PC-9 (cell line): ENCODE measurements around the gene NBEAL2. TPM values are rescaled to one million over a fixed set of nuclear protein-coding genes. Genes with fewer than 3 reads are reported as not detected.

ENCODE experiments used
- BruUV-seq: library from RNA; stranded (reverse); fragments of 400-500 nt; replicated peaks from 2 replicates; lab custom pipeline; 2021; lab: Mats Ljungman, UMichigan
- CTCF ChIA-PET: fragments of 300-600 bp; sonication (Branson Sonifier 250); formaldehyde crosslinking; loops from one replicate; lab custom pipeline; 2022; ENCODE audit warnings: antibody characterized with exemption; lab: Charles Lee
- POLR2A ChIA-PET: fragments of 300-600 bp; sonication (Branson Sonifier 250); formaldehyde crosslinking; loops from one replicate; lab custom pipeline; 2022; ENCODE audit warnings: antibody characterized with exemption; ENCODE audit not compliant: unreplicated experiment; lab: Charles Lee
- DNase-seq, 2 experiments: peaks; one replicate each; pipeline versions ENCODE4 v3.0.0 to v3.0.0-alpha.2; 2015 to 2022; ENCODE audit warnings: mixed read lengths in 1 of 2
- H2AFZ ChIP-seq: fragments of 200-600 bp; sonication (generic); 2 replicates; pipeline ENCODE4 v1.8.1; 2017; ENCODE audit warnings: antibody characterized with exemption
- H3F3A ChIP-seq: fragments of 200-600 bp; sonication (generic); 2 replicates; pipeline ENCODE4 v1.8.1; 2017; ENCODE audit warnings: antibody characterized with exemption, mild to moderate bottlenecking, low read depth; ENCODE audit not compliant: insufficient read depth
- H3K27ac ChIP-seq: fragments of 200-600 bp; sonication (generic); 2 replicates; pipeline ENCODE4 v1.6.1; 2016; ENCODE audit warnings: mixed run types
- H3K27me3 ChIP-seq: fragments of 200-600 bp; sonication (generic); 2 replicates; pipeline ENCODE4 v1.6.1; 2016; ENCODE audit warnings: low read depth, mixed run types; ENCODE audit not compliant: insufficient read depth
- H3K36me3 ChIP-seq: fragments of 200-600 bp; sonication (generic); 2 replicates; pipeline ENCODE4 v1.6.1; 2016; ENCODE audit warnings: low read depth, mixed run types
- H3K4me1 ChIP-seq: fragments of 200-600 bp; sonication (generic); replicated peaks from 2 replicates; pipeline ENCODE4 v1.6.1; 2016; ENCODE audit warnings: mixed run types; ENCODE audit not compliant: insufficient read depth
- H3K4me2 ChIP-seq: fragments of 200-600 bp; sonication (generic); 2 replicates; pipeline ENCODE4 v1.6.1; 2017; ENCODE audit warnings: mixed run types
- H3K4me3 ChIP-seq: fragments of 200-600 bp; sonication (generic); 2 replicates; pipeline ENCODE4 v1.6.1; 2016; ENCODE audit warnings: mixed run types
- H3K79me2 ChIP-seq: fragments of 200-600 bp; sonication (generic); 2 replicates; pipeline ENCODE4 v1.6.1; 2017; ENCODE audit warnings: low read depth, mixed run types
- H3K9me2 ChIP-seq: fragments of 200-600 bp; sonication (generic); 2 replicates; pipeline ENCODE4 v1.8.1; 2017; ENCODE audit warnings: mild to moderate bottlenecking; ENCODE audit not compliant: insufficient read depth
- H3K9me3 ChIP-seq: fragments of 200-600 bp; sonication (generic); 2 replicates; pipeline ENCODE4 v1.8.1; 2016; ENCODE audit warnings: low read depth; ENCODE audit not compliant: insufficient read depth
- H4K20me1 ChIP-seq: fragments of 200-600 bp; sonication (generic); 2 replicates; pipeline ENCODE4 v1.8.1; 2017; ENCODE audit not compliant: insufficient read depth
- CTCF ChIP-seq: fragments of 200-600 bp; sonication (generic); conservative IDR thresholded peaks from 2 replicates; pipeline ENCODE4 v1.6.1; 2017; ENCODE audit warnings: mixed run types, antibody characterized with exemption, mild to moderate bottlenecking, moderate library complexity
- EZH2 ChIP-seq: fragments of 200-600 bp; sonication (generic); IDR thresholded peaks from 2 replicates; pipeline ENCODE4 v1.8.0; 2017; ENCODE audit warnings: antibody characterized with exemption, low read depth
- intact Hi-C: fragments of 100-400 bp; cut with micrococcal nuclease; formaldehyde crosslinking; loops from one replicate; pipeline ENCODE4 v1.10.0; 2022; ENCODE audit not compliant: unreplicated experiment
- total RNA-seq: library from RNA; stranded (reverse); gene quantifications from 2 replicates; pipeline ENCODE4 v1.2.3, GENCODE V29; 2021

The NBEAL2 gene
- total RNA-seq, 1 experiment from 2014 or later: 81.0 TPM

- TF ChIP-seq EZH2 (no peak), CTCF (no peak)
- intact Hi-C loops: no loop called here
- H3K36me3 ChIP-seq: no peaks in the 10 kb centered on the region
These were observed 9.8 kb downstream of the NBEAL2 start for GRCh38 chr3:46989146-46989810.

GRCh38 chr3:46990573-46991374 is 11.3 kb downstream of the NBEAL2 start:
- no peak overlapping the region for H3K4me3 ChIP-seq
- H3K9me3 ChIP-seq: no peaks in the 10 kb centered on the region
- TF ChIP-seq EZH2: no peak
- no peak for TF ChIP-seq CTCF
- H4K20me1 ChIP-seq: no peaks in the 10 kb centered on the region
- H3K4me2 ChIP-seq: no peak overlapping the region
- H3K9me2 ChIP-seq: no peaks in the 10 kb centered on the region
- H3K4me1 ChIP-seq: no peaks in the 10 kb centered on the region
- DNase-seq: no peak
- ChIA-PET POLR2A (no interaction called here), CTCF (no interaction called here)
- H3K27ac ChIP-seq: no peak overlapping the region
- intact Hi-C loops: no loop called here
- no peaks in the 10 kb centered on the region for H3K36me3 ChIP-seq
- no peaks in the 10 kb centered on the region for H3K27me3 ChIP-seq
- H2AFZ ChIP-seq: no peak overlapping the region
- BruUV-seq: no TSS peak
- no peaks in the 10 kb centered on the region; the same call in 1 of the 2 replicates for H3F3A ChIP-seq
- no peaks in the 10 kb centered on the region for H3K79me2 ChIP-seq

More at GRCh38 chr3:46989146-46989810, 9.8 kb downstream of the NBEAL2 start:
- Histone ChIP-seq H3K27ac (no peak overlapping the region), H3F3A (no peaks in the 10 kb centered on the region; the same call in 1 of the 2 replicates), H3K4me1 (no peaks in the 10 kb centered on the region), H3K79me2 (no peaks in the 10 kb centered on the region), H3K4me3 (no peak overlapping the region), H3K27me3 (no peaks in the 10 kb centered on the region), H3K9me2 (no peaks in the 10 kb centered on the region), H3K9me3 (no peaks in the 10 kb centered on the region), H2AFZ (no peak overlapping the region), H4K20me1 (no peaks in the 10 kb centered on the region), H3K4me2 (no peak overlapping the region)
- no peak for DNase-seq
- BruUV-seq: no TSS peak
- POLR2A ChIA-PET: no interaction called here
- CTCF ChIA-PET: no interaction called here

GRCh38 chr3:46991406-46992165 is 12.1 kb downstream of the NBEAL2 start:
- CTCF ChIA-PET: no interaction called here
- no TSS peak for BruUV-seq
- no peak for DNase-seq

More at GRCh38 chr3:46991406-46992165, 12.1 kb downstream of the NBEAL2 start:
- Histone ChIP-seq H3K4me2 (no peak overlapping the region), H3K27me3 (no peaks in the 10 kb centered on the region), H3K9me2 (no peaks in the 10 kb centered on the region), H3K27ac (no peak overlapping the region), H3K9me3 (no peaks in the 10 kb centered on the region), H3K4me1 (no peaks in the 10 kb centered on the region), H3K4me3 (no peak overlapping the region), H3K79me2 (no peaks in the 10 kb centered on the region), H3F3A (no peaks in the 10 kb centered on the region; the same call in 1 of the 2 replicates), H4K20me1 (no peaks in the 10 kb centered on the region), H3K36me3 (no peaks in the 10 kb centered on the region), H2AFZ (no peak overlapping the region)
- TF ChIP-seq CTCF (no peak), EZH2 (no peak)
- POLR2A ChIA-PET: no interaction called here
- intact Hi-C loops: no loop called here
